Stimulated activated CD4-positive, alpha-beta T cell treated with anti-CD3 and anti-CD28 coated beads, TNF-alpha, amount 100 ng/mL, for 1 hour (primary cell): Measurements from ENCODE around the gene HOXB9.

Experiments used
- DNase-seq, 3 donors: peaks; one replicate each; pipeline ENCODE4 v3.0.0-alpha.2; 2020; ENCODE audit warnings: low read depth in 3 of 3, low spot score in 1 of 3

Gene HOXB9

DNA sequence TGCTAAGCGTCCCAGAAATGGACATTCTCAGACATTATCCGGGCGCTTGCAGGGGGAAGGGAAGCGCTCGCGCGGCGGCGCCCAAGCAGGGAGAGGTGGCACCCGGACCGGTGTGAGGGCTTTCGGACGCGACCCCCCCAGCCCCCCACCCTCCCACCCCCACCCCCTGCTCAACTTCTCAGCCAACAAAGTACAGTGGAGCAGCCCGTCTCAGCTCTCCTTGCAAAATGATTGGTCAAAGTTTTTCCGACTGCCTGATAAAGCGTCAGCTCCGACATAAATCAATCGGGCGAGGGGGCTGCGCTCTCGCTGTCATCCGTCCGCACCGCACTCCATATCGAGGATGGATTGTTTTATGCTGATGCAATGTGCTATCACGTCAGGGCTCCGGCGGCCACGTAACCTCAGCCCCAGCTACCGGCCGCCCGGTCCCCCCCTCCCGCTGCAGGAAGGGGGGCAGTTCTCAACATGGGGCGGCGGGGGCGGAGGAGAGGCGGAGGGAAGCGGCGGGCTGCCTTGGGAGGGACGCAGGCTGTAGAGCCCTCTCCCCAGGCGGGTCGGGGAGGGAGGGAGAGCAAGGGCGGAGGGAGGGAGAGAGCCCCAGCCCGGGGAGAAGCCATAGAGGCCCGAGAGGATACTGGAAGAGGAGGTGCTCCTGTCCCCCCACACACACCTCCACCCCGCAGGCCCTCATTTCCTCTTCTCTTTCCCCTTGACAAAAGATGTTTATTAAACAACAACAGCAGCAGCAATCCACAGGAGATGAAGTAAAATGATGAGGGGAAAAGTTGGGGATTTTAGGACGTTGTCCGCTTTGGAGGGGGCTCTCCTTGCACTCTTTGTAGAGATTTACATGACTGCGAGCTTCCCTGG lies at the start of gene HOXB9:
HOXB9 (minus strand) TSS at position 114 of the 873 bp plus-strand sequence; CDS start at position 25, 89 bp downstream.
- peak in 1 of 3 donors; percentile 39 for DNase-seq

DNA sequence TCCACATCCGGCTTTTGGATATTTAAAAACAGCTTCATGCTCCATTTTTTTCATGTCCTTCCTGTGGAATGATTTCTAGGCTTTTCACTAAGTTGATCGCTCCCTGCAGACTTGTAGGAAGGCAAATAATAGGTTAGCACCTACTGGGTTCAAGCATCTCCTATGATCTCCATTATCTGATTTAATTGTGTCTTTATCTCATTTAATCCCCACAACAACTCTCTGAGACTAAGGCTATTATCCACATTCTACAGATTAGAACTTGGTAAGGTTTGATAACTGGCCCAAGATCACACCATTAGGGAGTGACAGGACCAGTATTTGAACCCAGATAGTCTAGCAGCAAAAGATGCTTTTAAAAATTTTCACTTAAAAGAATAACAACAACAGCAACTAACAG lies 46.2 kb upstream of the HOXB9 start:
- DNase-seq, result no peak

DNA sequence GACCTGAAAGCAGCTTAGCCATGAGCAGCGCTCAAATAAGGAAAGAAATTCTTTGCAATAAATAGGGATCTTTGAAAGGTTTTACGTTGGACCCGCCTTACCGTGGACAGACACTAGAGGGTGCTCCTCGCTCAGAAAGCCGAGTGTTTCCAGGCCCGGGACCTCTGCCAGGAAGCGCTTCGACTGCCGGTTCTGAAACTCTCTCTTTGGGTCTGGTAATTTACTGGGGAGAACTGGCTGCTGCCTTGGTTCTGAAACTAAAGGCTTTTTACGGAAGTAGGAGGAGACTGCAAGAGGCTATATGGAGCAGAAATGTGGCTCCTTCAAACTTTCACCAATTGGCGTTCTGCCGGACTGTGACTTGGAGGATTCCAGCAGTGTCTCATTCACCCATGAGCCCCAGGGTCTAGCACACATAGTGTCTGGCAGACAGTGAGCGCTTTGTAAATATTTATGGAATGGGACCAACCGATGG lies 45.6 kb upstream of the HOXB9 start:
- peak; percentile 17 to 56 (median 55) for DNase-seq

- no peak for DNase-seq
Observed at GRCh38 chr17:48663134-48663924, 37.2 kb upstream of the HOXB9 start.

DNA sequence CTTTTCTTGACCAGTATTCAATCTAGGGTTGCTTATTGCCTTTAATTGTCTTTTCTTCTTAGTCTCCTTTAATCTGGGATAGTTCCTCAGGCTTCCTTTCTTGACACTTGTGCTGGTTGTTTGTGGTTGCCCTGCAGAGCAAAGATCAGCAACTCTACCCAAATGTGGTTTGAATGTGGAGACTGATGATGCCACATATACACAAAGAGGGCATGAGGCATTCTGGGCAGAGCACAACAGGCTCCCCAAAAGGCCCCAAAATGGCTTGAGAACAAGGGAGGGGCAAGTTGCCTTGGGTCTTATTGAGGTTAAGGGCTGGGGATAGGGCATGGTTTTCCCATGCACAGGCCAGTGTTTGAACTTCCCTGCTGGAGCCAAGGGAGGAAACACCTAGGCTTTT lies 29.8 kb upstream of the HOXB9 start:
- DNase-seq, result no peak

DNA sequence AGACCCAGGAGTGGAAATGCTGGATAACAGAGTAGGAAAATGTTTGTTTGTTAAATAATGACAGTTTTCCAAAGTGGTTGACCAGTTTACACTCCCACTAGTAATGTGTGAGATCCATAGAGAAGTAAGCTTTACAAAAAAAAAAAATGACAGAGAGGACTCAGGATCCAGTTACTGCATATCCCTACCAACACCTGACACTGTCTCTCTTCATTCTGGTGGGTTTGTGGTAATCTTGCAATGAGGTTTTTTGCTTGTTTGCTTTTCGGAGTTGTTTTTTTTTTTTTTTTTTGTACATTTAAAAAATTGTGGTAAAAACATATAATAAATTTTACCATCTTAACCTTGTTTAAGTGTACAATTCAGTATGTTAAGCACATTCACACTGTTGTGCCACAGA lies 23.6 kb upstream of the HOXB9 start:
- DNase-seq, result no peak

- DNase-seq, result no peak
Observed at GRCh38 chr17:48647963-48648245, 21.7 kb upstream of the HOXB9 start.

DNA sequence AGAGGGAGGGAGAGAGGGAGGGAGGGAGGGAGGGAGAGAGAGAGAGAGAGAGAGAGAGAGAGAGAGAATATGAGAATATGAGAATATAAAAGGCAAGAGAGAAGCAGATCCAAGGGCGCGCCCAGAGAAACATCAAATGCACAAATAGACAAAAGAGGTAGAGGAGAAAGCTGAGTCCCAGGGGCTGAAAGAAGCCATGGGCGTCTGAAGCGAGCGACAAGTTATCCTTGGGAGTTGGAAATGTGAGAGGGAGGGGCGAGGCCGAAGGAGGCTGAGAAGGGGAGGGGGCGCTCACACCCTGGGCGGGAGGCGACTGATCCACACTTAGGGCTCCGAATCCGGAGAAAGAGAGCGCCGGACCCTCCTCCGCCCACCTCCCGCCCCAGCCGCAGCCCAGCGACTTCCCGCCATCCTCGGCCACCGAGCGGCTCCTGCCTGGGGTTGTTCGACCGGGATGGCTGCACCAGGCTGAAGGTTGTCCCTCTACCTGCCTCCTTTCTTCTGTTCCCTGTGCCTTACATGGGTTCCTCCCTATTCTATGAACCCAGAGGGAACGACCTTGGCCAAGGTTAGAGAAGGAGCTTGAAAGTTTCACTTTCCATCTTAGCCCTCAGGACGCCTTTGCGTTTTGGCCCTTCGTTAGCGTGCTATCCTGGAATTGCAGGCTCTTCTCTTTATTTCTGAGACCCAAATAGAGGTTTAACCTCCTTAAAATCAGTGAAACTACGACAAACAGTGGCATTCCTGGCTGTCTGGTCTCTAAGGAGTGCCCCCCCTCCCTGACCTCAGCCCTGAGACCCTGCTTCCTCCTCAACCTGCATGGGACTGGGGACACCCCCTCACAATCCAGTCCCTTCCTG lies 21.2 kb upstream of the HOXB9 start:
- no peak for DNase-seq

DNA sequence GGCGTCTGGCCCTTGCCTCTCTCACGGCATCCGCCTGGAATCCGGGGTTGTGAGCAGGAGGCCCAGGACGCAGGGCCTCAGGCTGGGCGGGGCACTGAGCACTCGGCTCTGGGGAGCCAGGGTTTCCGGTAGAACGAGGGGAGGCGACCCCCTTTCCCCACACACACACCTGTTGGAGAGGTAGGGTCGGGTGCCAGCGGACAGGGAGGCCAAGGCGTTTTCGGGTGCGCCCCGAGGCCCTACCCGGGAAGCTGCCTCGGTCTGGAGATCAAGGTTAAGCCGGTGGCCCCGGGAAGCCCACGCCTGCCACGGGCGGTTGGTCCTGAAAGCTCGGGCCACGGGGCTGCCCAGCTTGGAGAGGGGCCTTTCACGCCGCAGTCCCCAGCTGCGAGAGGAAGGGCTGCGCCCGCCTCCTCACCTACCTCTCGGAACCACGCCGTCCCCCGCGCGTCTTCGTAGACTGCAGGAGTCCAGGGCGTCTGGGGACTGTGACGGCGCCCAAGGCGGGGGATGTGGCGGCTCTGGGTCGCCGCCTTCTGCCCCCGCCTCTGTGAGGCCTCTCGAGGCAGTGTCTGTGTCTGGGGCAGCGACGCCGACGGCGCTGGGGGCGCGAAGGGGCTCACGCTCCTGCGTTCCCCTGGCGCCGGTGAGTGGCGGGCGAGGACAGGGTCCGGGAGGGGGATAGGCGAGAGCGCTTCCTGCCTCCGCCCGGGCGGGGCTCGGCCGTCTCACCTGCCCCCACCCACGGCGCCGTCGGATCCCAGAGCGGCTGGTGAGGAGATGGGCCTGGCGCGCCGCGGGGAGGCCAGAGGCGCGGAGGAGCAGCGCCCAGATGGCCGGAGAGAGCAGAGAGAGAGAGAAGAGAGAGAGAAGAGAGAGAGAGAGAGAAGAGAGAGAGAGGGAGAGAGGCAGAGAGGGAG lies 20.3 kb upstream of the HOXB9 start:
- DNase-seq, result no peak

- no peak for DNase-seq
Observed at GRCh38 chr17:48645639-48646182, 19.6 kb upstream of the HOXB9 start.

GRCh38 chr17:48644910-48645557 lies 18.9 kb upstream of the HOXB9 start:
- DNase-seq, result no peak

- no peak for DNase-seq
Observed at GRCh38 chr17:48644159-48644558, 18.0 kb upstream of the HOXB9 start.

- no peak for DNase-seq
Observed at GRCh38 chr17:48643697-48644012, 17.5 kb upstream of the HOXB9 start.

GRCh38 chr17:48642843-48643696 lies 16.9 kb upstream of the HOXB9 start:
- no peak for DNase-seq

DNA sequence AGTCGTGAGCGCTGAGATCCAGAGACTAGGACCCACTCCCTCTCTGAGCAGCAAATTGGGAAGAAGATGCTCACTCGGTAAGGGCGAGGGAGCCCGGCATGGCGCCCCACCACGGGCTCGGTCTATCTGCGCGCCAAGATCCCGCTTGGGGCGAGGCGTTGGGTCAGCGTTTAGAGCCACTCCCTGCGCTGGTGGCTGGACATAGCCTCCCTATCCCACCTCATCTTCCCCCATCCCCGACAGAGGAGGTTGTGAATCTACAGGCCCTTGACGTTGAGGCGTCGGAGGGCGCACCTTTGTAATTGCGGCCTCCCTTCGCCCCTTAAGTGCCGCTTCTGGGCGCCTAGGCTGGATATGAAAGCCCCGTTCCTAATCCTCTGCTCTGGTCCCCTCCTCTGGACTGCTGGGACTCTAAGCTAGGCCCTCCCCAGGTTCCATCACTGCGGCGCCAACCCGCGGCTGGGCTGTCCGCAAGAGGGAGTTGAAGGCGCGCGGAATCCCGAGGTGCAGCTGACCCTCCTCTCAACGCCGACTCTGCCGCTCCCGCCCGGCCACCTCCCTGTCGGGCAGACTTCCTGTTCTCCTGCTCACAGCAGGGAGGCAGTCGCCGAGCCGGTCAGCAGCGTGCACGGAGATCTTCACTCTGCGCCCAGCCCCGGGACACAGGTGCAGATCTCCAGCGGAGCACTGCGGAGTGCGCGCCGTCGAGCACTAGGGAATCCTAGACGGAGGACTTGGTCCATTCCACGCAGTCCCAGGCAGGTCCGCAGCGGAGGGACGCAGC lies 16.1 kb upstream of the HOXB9 start:
- DNase-seq, result no peak

DNA sequence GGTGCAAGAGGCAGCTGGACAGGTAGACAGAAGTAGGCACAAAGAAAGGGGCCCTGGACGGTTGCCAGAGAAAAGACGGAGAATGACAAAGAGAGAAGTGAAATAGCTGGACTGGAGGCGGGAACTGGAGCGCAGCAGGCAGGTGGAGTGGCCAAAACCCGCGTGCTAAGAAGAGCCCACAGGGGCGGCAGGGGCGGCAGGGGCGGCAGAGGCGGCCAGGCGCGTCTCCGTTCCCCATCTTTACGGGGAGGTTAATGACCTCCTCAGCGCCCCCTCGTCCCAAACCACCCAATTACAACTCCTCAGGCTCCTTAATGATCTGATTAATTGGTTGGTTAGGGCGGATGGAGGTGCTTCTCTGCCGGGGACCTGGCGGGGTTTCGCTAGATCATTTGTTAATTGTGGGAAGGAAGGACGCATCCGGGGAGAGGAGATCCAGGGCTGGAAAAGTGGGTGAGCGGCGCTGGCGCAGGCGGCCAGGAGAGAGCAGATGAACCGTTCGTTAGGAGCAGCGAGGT lies 15.4 kb upstream of the HOXB9 start:
- DNase-seq, result no peak

DNA sequence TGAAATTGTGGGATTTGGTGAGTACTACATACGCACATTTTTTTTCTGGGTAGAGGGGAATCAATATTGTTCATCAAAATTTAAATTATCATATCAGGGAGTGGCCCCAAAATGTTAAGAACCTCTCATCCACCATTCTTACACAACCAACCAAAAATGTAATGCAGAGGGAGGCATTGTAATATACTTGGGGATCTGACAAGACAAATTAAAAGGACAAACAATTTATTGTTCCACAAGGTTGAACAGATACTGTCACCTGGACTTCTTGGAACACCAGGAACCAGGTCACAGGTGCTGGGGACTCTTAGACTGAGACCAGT lies 14.7 kb upstream of the HOXB9 start:
- DNase-seq, result no peak
